Astrocyte (in vitro differentiated cells and primary cell): ENCODE results near the gene VAC14. TPM values are rescaled to one million over a fixed set of nuclear protein-coding genes. Genes with fewer than 3 reads are reported as not detected.
A peak's percentile ranks its signal among the peaks of the same experiment; 100 is the strongest.

Source experiments
- DNase-seq: peaks from one replicate; pipeline ENCODE4 v3.0.0-alpha.2; 2010; ENCODE audit warnings: low read depth
- FAIRE-seq: peaks from 2 replicates; lab custom pipeline; 2011; peaks lifted over from hg19 to GRCh38; lab: Jason Lieb, UNC
- H2AFZ ChIP-seq: 2 replicates; pipeline ENCODE4 v1.6.0; 2012; ENCODE audit warnings: low read depth, low read length, inconsistent platforms
- H3K27ac ChIP-seq: 2 replicates; pipeline ENCODE4 v1.5.1; 2011; ENCODE audit warnings: low read depth, low read length, inconsistent platforms
- H3K27me3 ChIP-seq: 2 replicates; pipeline ENCODE4 v1.6.0; 2011; ENCODE audit warnings: low read length, inconsistent platforms; ENCODE audit not compliant: insufficient read depth
- H3K36me3 ChIP-seq: 2 replicates; pipeline ENCODE4 v1.5.1; 2011; ENCODE audit warnings: low read length, inconsistent platforms; ENCODE audit not compliant: insufficient read depth
- H3K4me1 ChIP-seq: 2 replicates; pipeline ENCODE4 v1.5.1; 2011; ENCODE audit warnings: low read length, inconsistent platforms; ENCODE audit not compliant: insufficient read depth
- H3K4me2 ChIP-seq: 2 replicates; pipeline ENCODE4 v1.6.0; 2012; ENCODE audit warnings: low read length, inconsistent platforms
- H3K4me3 ChIP-seq: 2 replicates; pipeline ENCODE4 v1.5.1; 2011; ENCODE audit warnings: low read depth, mild to moderate bottlenecking, low read length, inconsistent platforms; ENCODE audit not compliant: insufficient read depth
- H3K79me2 ChIP-seq: 2 replicates; pipeline ENCODE4 v1.6.0; 2012; ENCODE audit warnings: mild to moderate bottlenecking, low read length, inconsistent platforms; ENCODE audit not compliant: insufficient read depth
- H3K9ac ChIP-seq: 2 replicates; pipeline ENCODE4 v1.6.0; 2012; ENCODE audit warnings: mild to moderate bottlenecking, low read length, inconsistent platforms
- H3K9me3 ChIP-seq: 2 replicates; pipeline ENCODE4 v1.5.1; 2012; ENCODE audit warnings: low read depth, mild to moderate bottlenecking, low read length, inconsistent platforms; ENCODE audit not compliant: insufficient read depth
- H4K20me1 ChIP-seq: 2 replicates; pipeline ENCODE4 v1.6.0; 2012; ENCODE audit warnings: low read length, inconsistent platforms; ENCODE audit not compliant: insufficient read depth
- H3K27ac Mint-ChIP-seq: one replicate; pipeline ENCODE4 v1.8.0; 2021; ENCODE audit warnings: mild to moderate bottlenecking, mixed read lengths; ENCODE audit not compliant: unreplicated experiment
- H3K27me3 Mint-ChIP-seq: one replicate; pipeline ENCODE4 v1.8.0; 2021; ENCODE audit warnings: low read depth, mixed read lengths; ENCODE audit not compliant: unreplicated experiment
- H3K36me3 Mint-ChIP-seq: one replicate; pipeline ENCODE4 v1.8.0; 2021; ENCODE audit warnings: low read depth, mixed read lengths; ENCODE audit not compliant: unreplicated experiment
- H3K4me1 Mint-ChIP-seq: one replicate; pipeline ENCODE4 v1.8.0; 2021; ENCODE audit warnings: low read depth, mixed read lengths; ENCODE audit not compliant: unreplicated experiment
- H3K4me3 Mint-ChIP-seq: one replicate; pipeline ENCODE4 v1.8.0; 2021; ENCODE audit warnings: mild to moderate bottlenecking, moderate library complexity, mixed read lengths; ENCODE audit not compliant: unreplicated experiment
- H3K9me3 Mint-ChIP-seq: one replicate; pipeline ENCODE4 v1.8.0; 2021; ENCODE audit warnings: mild to moderate bottlenecking, mixed read lengths; ENCODE audit not compliant: unreplicated experiment
- CTCF ChIP-seq: IDR thresholded peaks from 2 replicates; pipeline ENCODE4 v1.5.1; 2011; ENCODE audit warnings: low read depth, mild to moderate bottlenecking, inconsistent platforms, low read length, moderate library complexity; ENCODE audit not compliant: insufficient read depth
- EZH2 ChIP-seq: IDR thresholded peaks from 2 replicates; pipeline ENCODE4 v1.6.1; 2012; ENCODE audit warnings: mild to moderate bottlenecking, low read length, inconsistent platforms; ENCODE audit not compliant: insufficient read depth
- total RNA-seq: library from RNA; stranded (reverse); gene quantifications from 2 replicates; pipeline ENCODE4 v1.2.1, GENCODE V29; 2021

Gene VAC14
- total RNA-seq, 1 donor from 2014 or later = 27.8 TPM

GRCh38 chr16:70681382-70682238, 119.3 kb downstream of the VAC14 start:
- H3K27ac Mint-ChIP-seq = no peak overlapping the region
- no peak for DNase-seq
- H3K36me3 ChIP-seq = no peaks in the 10 kb centered on the region
- H3K9ac ChIP-seq = no peak overlapping the region
- peak overlapping the region; percentile 2 for H3K4me2 ChIP-seq
- peaks cover 19% of the 10 kb centered on the region for H3K4me1 ChIP-seq
- TF ChIP-seq EZH2 (no peak), CTCF (no peak)
- H3K27ac ChIP-seq = no peak overlapping the region
- H3K27me3 ChIP-seq = no peaks in the 10 kb centered on the region
- no peaks in the 10 kb centered on the region for H3K9me3 ChIP-seq
- no peak overlapping the region for H3K4me3 ChIP-seq
- no peak overlapping the region for H3K4me3 Mint-ChIP-seq
- no peak overlapping the region for H2AFZ ChIP-seq
- no peaks in the 10 kb centered on the region for H3K27me3 Mint-ChIP-seq
- FAIRE-seq = no peak
- H3K36me3 Mint-ChIP-seq = peaks cover 4% of the 10 kb centered on the region
- H4K20me1 ChIP-seq = peaks cover 50% of the 10 kb centered on the region
- H3K79me2 ChIP-seq = peaks cover 59% of the 10 kb centered on the region
- H3K4me1 Mint-ChIP-seq = peaks cover 2% of the 10 kb centered on the region
- no peaks in the 10 kb centered on the region for H3K9me3 Mint-ChIP-seq

- Histone ChIP-seq H3K36me3 (peaks cover 6% of the 10 kb centered on the region), H3K9me3 (no peaks in the 10 kb centered on the region), H4K20me1 (peaks cover 50% of the 10 kb centered on the region), H3K27me3 (no peaks in the 10 kb centered on the region), H3K4me3 (no peak overlapping the region), H3K27ac (no peak overlapping the region), H2AFZ (no peak overlapping the region), H3K4me2 (peak overlapping the region; percentile 36), H3K4me1 (peaks cover 14% of the 10 kb centered on the region), H3K79me2 (peaks cover 59% of the 10 kb centered on the region), H3K9ac (no peak overlapping the region)
- FAIRE-seq (no peak), DNase-seq (no peak)
- no peak for TF ChIP-seq EZH2
- no peak for TF ChIP-seq CTCF
- Mint-ChIP-seq H3K4me3 (no peak overlapping the region), H3K4me1 (no peaks in the 10 kb centered on the region), H3K27me3 (no peaks in the 10 kb centered on the region), H3K36me3 (peaks cover 9% of the 10 kb centered on the region), H3K27ac (peak overlapping the region; percentile 26), H3K9me3 (no peaks in the 10 kb centered on the region)
Observed at GRCh38 chr16:70680495-70681381, 120.2 kb downstream of the VAC14 start.
